H1 (cell line): ENCODE results near the gene WDR37. TPM values are rescaled to one million over a fixed set of nuclear protein-coding genes. Genes with fewer than 3 reads are reported as not detected.

Experiments used
- CTCF ChIA-PET: fragments of 300-600 bp; sonication (Branson Sonifier 250); formaldehyde crosslinking; loops from one replicate; lab custom pipeline; 2021; ENCODE audit not compliant: partially characterized antibody; lab: Charles Lee
- POLR2A ChIA-PET: fragments of 300-600 bp; sonication (Branson Sonifier 250); formaldehyde crosslinking; loops from one replicate; lab custom pipeline; 2021; ENCODE audit warnings: inconsistent platforms; ENCODE audit not compliant: partially characterized antibody; lab: Charles Lee
- DNase-seq, 2 experiments: peaks; one replicate each; pipeline versions ENCODE4 v3.0.0 to v3.0.0-alpha.2; 2010 to 2022; ENCODE audit warnings: low spot score in 2 of 2, low read depth in 1 of 2, mixed read lengths in 1 of 2
- FAIRE-seq: peaks from 2 replicates; lab custom pipeline; 2011; peaks lifted over from hg19 to GRCh38; lab: Jason Lieb, UNC
- H2AFZ ChIP-seq: 2 replicates; pipeline ENCODE4 v1.8.1; 2012; ENCODE audit warnings: low read length, inconsistent platforms
- H2AK5ac ChIP-seq: 2 replicates; pipeline ENCODE4 v1.6.1; 2013; ENCODE audit warnings: low read depth, low read length
- H2BK120ac ChIP-seq: replicated peaks from 2 replicates; pipeline ENCODE3; 2013; ENCODE audit warnings: low read depth, low read length, inconsistent platforms
- H2BK12ac ChIP-seq: 2 replicates; pipeline ENCODE4 v1.6.1; 2013; ENCODE audit warnings: low read depth, low read length
- H2BK15ac ChIP-seq: 2 replicates; pipeline ENCODE4 v1.6.1; 2013; ENCODE audit warnings: low read length
- H2BK20ac ChIP-seq: 2 replicates; pipeline ENCODE4 v1.6.1; 2013; ENCODE audit warnings: low read length
- H2BK5ac ChIP-seq: 2 replicates; pipeline ENCODE4 v1.6.1; 2013; ENCODE audit warnings: low read depth, low read length
- H3K14ac ChIP-seq: 2 replicates; pipeline ENCODE4 v1.6.1; 2013; ENCODE audit warnings: inconsistent platforms; ENCODE audit not compliant: insufficient read length
- H3K18ac ChIP-seq: 2 replicates; pipeline ENCODE4 v1.6.1; 2013; ENCODE audit warnings: low read length; ENCODE audit errors: extremely low read depth
- H3K23ac ChIP-seq: 2 replicates; pipeline ENCODE4 v1.6.1; 2013; ENCODE audit warnings: inconsistent platforms; ENCODE audit not compliant: insufficient read length
- H3K23me2 ChIP-seq: 2 replicates; pipeline ENCODE4 v1.6.1; 2013; ENCODE audit warnings: low read depth, low read length
- H3K27ac ChIP-seq: 2 replicates; pipeline ENCODE4 v1.6.1; 2011; ENCODE audit warnings: low read depth, low read length, inconsistent platforms
- H3K27me3 ChIP-seq, 4 experiments: replicated peaks in 1 of 4; 1 replicate in 1 of 4; 2 replicates in 3 of 4; pipeline versions ENCODE4 v1.6.1 to v1.8.1; 2011 to 2013; ENCODE audit warnings: low read length in 3 of 4, mild to moderate bottlenecking in 3 of 4, inconsistent platforms in 2 of 4, mixed read lengths in 2 of 4, moderate library complexity in 1 of 4; ENCODE audit not compliant: control insufficient read depth in 3 of 4, insufficient read depth in 3 of 4; ENCODE audit errors: extremely low read depth in 1 of 4
- H3K36me3 ChIP-seq, 4 experiments: 2 replicates each; pipeline versions ENCODE4 v1.6.1 to v1.8.1; 2011 to 2013; ENCODE audit warnings: mild to moderate bottlenecking in 4 of 4, low read length in 3 of 4, moderate library complexity in 2 of 4, control low read depth in 1 of 4, inconsistent platforms in 1 of 4; ENCODE audit not compliant: insufficient read depth in 4 of 4, control insufficient read depth in 2 of 4
- H3K4ac ChIP-seq: replicated peaks from 2 replicates; pipeline ENCODE3; 2013; ENCODE audit warnings: low read length, low read depth, mixed read lengths, inconsistent platforms; ENCODE audit not compliant: insufficient read length
- H3K4me1 ChIP-seq, 4 experiments: replicated peaks in 1 of 4; 1 replicate in 1 of 4; 2 replicates in 3 of 4; pipeline versions ENCODE4 v1.6.1 to v1.8.1; 2011 to 2013; ENCODE audit warnings: low read length in 3 of 4, inconsistent platforms in 2 of 4, mixed read lengths in 1 of 4; ENCODE audit not compliant: insufficient read depth in 4 of 4, control insufficient read depth in 3 of 4
- H3K4me2 ChIP-seq, 2 experiments: 2 replicates each; pipeline versions ENCODE4 v1.6.1 to v1.8.1; 2011 to 2013; ENCODE audit warnings: low read depth in 2 of 2, low read length in 2 of 2, control low read depth in 1 of 2, inconsistent platforms in 1 of 2, mild to moderate bottlenecking in 1 of 2; ENCODE audit not compliant: insufficient read depth in 1 of 2
- H3K4me3 ChIP-seq, 4 experiments: fragments of 200-600, 300-600 bp in 1 of 4; sonication (generic), shearing (Covaris generic), sonication (Bioruptor Twin) in 1 of 4; 2 replicates each; pipeline versions ENCODE4 v1.5.1 to v1.8.1; 2011 to 2016; ENCODE audit warnings: low read length in 4 of 4, low read depth in 3 of 4, control low read depth in 2 of 4, inconsistent platforms in 2 of 4, mild to moderate bottlenecking in 2 of 4, mixed read lengths in 1 of 4, moderate library complexity in 1 of 4; ENCODE audit not compliant: insufficient read depth in 2 of 4; ENCODE audit errors: extremely low read depth in 1 of 4
- H3K56ac ChIP-seq: replicated peaks from 2 replicates; pipeline ENCODE3; 2013; ENCODE audit warnings: low read depth, mild to moderate bottlenecking, mixed read lengths, low read length, inconsistent platforms; ENCODE audit not compliant: insufficient read length
- H3K79me1 ChIP-seq: 2 replicates; pipeline ENCODE4 v1.6.1; 2013; ENCODE audit warnings: low read depth, low read length, control low read depth
- H3K79me2 ChIP-seq, 2 experiments: 2 replicates each; pipeline versions ENCODE4 v1.6.1 to v1.8.1; 2012 to 2013; ENCODE audit warnings: low read length in 2 of 2, mild to moderate bottlenecking in 2 of 2, inconsistent platforms in 1 of 2; ENCODE audit not compliant: insufficient read depth in 2 of 2, control insufficient read depth in 1 of 2
- H3K9ac ChIP-seq, 4 experiments: replicated peaks in 1 of 4; 1 replicate in 1 of 4; 2 replicates in 3 of 4; pipeline versions ENCODE4 v1.6.1 to v1.8.1; 2011 to 2013; ENCODE audit warnings: low read depth in 3 of 4, low read length in 3 of 4, control low read depth in 2 of 4, mild to moderate bottlenecking in 2 of 4, moderate library complexity in 2 of 4, inconsistent platforms in 1 of 4; ENCODE audit errors: extremely low read depth in 1 of 4
- H3K9me3 ChIP-seq, 2 experiments: 2 replicates each; pipeline versions ENCODE4 v1.6.1 to v1.8.1; 2012 to 2013; ENCODE audit warnings: mild to moderate bottlenecking in 2 of 2, moderate library complexity in 2 of 2, control low read depth in 1 of 2, inconsistent platforms in 1 of 2, low read depth in 1 of 2, low read length in 1 of 2, mixed read lengths in 1 of 2; ENCODE audit not compliant: insufficient read depth in 2 of 2
- H4K20me1 ChIP-seq, 2 experiments: replicated peaks in 1 of 2; 2 replicates each; pipeline versions ENCODE3 to v1.8.1; 2011 to 2013; ENCODE audit warnings: inconsistent platforms in 2 of 2, low read length in 2 of 2, mild to moderate bottlenecking in 1 of 2; ENCODE audit not compliant: insufficient read depth in 2 of 2, control insufficient read depth in 1 of 2
- H4K5ac ChIP-seq: 2 replicates; pipeline ENCODE4 v1.6.1; 2013; ENCODE audit warnings: low read length, low read depth, mixed read lengths, inconsistent platforms; ENCODE audit not compliant: insufficient read length
- H4K8ac ChIP-seq: 2 replicates; pipeline ENCODE4 v1.8.0; 2013; ENCODE audit warnings: mild to moderate bottlenecking, moderate library complexity, low read length, inconsistent platforms; ENCODE audit not compliant: insufficient read depth; ENCODE audit errors: extremely low read depth
- H4K91ac ChIP-seq: replicated peaks from 2 replicates; pipeline ENCODE3; 2013; ENCODE audit warnings: low read length, mixed read lengths, inconsistent platforms; ENCODE audit not compliant: insufficient read length
- BACH1 ChIP-seq: IDR thresholded peaks from 2 replicates; pipeline ENCODE4 v1.6.1; 2012; ENCODE audit warnings: low read length, improper control_type of control experiment
- CEBPB ChIP-seq: IDR thresholded peaks from 2 replicates; pipeline ENCODE4 v1.6.1; 2012; ENCODE audit warnings: low read depth, low read length
- CHD1 ChIP-seq: IDR thresholded peaks from 2 replicates; pipeline ENCODE4 v1.6.1; 2012; ENCODE audit warnings: low read depth, low read length, improper control_type of control experiment
- EP300 ChIP-seq, 2 experiments: IDR thresholded peaks; 1 replicate in 1 of 2; 2 replicates in 1 of 2; pipeline ENCODE4 v1.6.1; 2011 to 2012; ENCODE audit warnings: low read depth in 2 of 2, low read length in 2 of 2, mild to moderate bottlenecking in 2 of 2, borderline replicate concordance in 1 of 2, inconsistent platforms in 1 of 2, moderate library complexity in 1 of 2
- HDAC6 ChIP-seq: IDR thresholded peaks from one replicate; pipeline ENCODE4 v1.7.1; 2012; ENCODE audit warnings: low read depth, mild to moderate bottlenecking, inconsistent platforms, low read length, moderate library complexity
- JUND ChIP-seq: IDR thresholded peaks from 2 replicates; pipeline ENCODE4 v1.6.1; 2011; ENCODE audit warnings: mild to moderate bottlenecking, improper control_type of control experiment, low read length
- KDM1A ChIP-seq: fragments of 200-600, 300-600 bp; sonication (generic); IDR thresholded peaks from 2 replicates; pipeline ENCODE4 v1.7.1; 2016; ENCODE audit warnings: mild to moderate bottlenecking, low read length, borderline replicate concordance
- NANOG ChIP-seq: IDR thresholded peaks from 2 replicates; pipeline ENCODE4 v1.6.1; 2011; ENCODE audit warnings: low read length, low read depth, mild to moderate bottlenecking, inconsistent platforms; ENCODE audit not compliant: insufficient read depth, poor library complexity, severe bottlenecking
- TBP ChIP-seq: IDR thresholded peaks from 2 replicates; pipeline ENCODE4 v1.6.1; 2011; ENCODE audit warnings: low read depth, low read length, improper control_type of control experiment
- WGBS, 2 experiments: shearing (Covaris generic) in 1 of 2; methylation state at CpG; one replicate each; pipeline versions ENCODE4 v1.1.6 to v1.1.7; 2013 to 2015; ENCODE audit warnings: low lambda C conversion rate in 2 of 2, mixed read lengths in 2 of 2, inconsistent platforms in 1 of 2, low coverage in 1 of 2, missing lambda C conversion rate in 1 of 2; ENCODE audit not compliant: insufficient replicate concordance in 2 of 2, insufficient coverage in 1 of 2, insufficient read length in 1 of 2; ENCODE audit errors: extremely low coverage in 1 of 2, missing lambda C conversion rate in 1 of 2; 5-methylcytosine and 5-hydroxymethylcytosine counted together
- polyA plus RNA-seq, 7 experiments: library from polyadenylated mRNA; depleted of rRNA in 3 of 7; stranded (reverse) in 5 of 7; unstranded in 2 of 7; fragments of >200 nt in 5 of 7; fragments of 200-250 nt in 2 of 7; gene quantifications; 1 replicate in 5 of 7; 2 replicates in 1 of 7; 4 replicates in 1 of 7; pipeline versions ENCODE4 v1.2.1 to v1.2.3, GENCODE V29; 2011 to 2013; ENCODE audit warnings: missing spikeins in 2 of 7, mixed read lengths in 2 of 7
- total RNA-seq: library from RNA; stranded (reverse); fragmentation: NEBNext Ultra II Directional; extraction: Animal tissue kit (Norgen Biotek cat#: 25700); gene quantifications from 2 replicates; pipeline ENCODE4 v1.2.1, GENCODE V29; 2021

WDR37 gene
- total and polyA plus RNA-seq, 2 of the 8 experiments (the other 6 are each of a cell fraction or from before 2014, with no cell fraction given), result 9.6 to 12.0 TPM

- no peaks in the 10 kb centered on the region; a peak in 1 of 4 replicates for H3K9me3 ChIP-seq
- H3K79me1 ChIP-seq, result no peaks in the 10 kb centered on the region
- no peak overlapping the region for H2BK5ac ChIP-seq
- H2BK12ac ChIP-seq, result no peak overlapping the region
- no peak overlapping the region for H4K8ac ChIP-seq
- no peaks in the 10 kb centered on the region; a peak in 2 of 7 replicates for H3K4me1 ChIP-seq
- no peaks in the 10 kb centered on the region for H3K27me3 ChIP-seq
- peaks cover 2% of the 10 kb centered on the region; the same call in 1 of the 2 replicates for H3K23me2 ChIP-seq
- H3K4me2 ChIP-seq, result no peak overlapping the region
- no peak overlapping the region for H3K18ac ChIP-seq
- ChIA-PET POLR2A (no interaction called here), CTCF (interaction anchor here (1.0 to 1.4 kb wide), 3 partner anchors 18 to 241 kb away, joined by 3 read pairs; no protein-coding TSS in a partner anchor)
- H3K4me3 ChIP-seq, result no peak overlapping the region
- no peaks in the 10 kb centered on the region for H4K20me1 ChIP-seq
- H2AFZ ChIP-seq, result no peak overlapping the region
- no peak overlapping the region for H2BK15ac ChIP-seq
- no peak overlapping the region for H2AK5ac ChIP-seq
- no peak overlapping the region for H2BK120ac ChIP-seq
- no peaks in the 10 kb centered on the region for H3K79me2 ChIP-seq
- no peak overlapping the region for H3K14ac ChIP-seq
- no peak overlapping the region for H3K27ac ChIP-seq
- no peak overlapping the region for H3K56ac ChIP-seq
- no peak overlapping the region for H4K5ac ChIP-seq
- H4K91ac ChIP-seq, result no peak overlapping the region
- H3K23ac ChIP-seq, result no peak overlapping the region
- H3K9ac ChIP-seq, result no peak overlapping the region
- FAIRE-seq (no peak), DNase-seq (no peak)
- TF ChIP-seq HDAC6, result no peak
- TF ChIP-seq NANOG, result no peak
- TF ChIP-seq BACH1, result no peak
- TF ChIP-seq TBP, result no peak
- no peak for TF ChIP-seq CEBPB
- no peak for TF ChIP-seq JUND
- no peak for TF ChIP-seq KDM1A
- TF ChIP-seq CHD1, result no peak
- TF ChIP-seq EP300 (IDR thresholded peaks at IDR 0.05; ENCODE audit: borderline replicate concordance in 1 of 2, low read depth in 2 of 2, low read length in 2 of 2), result no peak
- 90% methylated on average over 2 of the region's 2 CpGs; no CpG with 5 or more reads in 1 of the 2 experiments for WGBS, 2 experiments
- no peak overlapping the region for H2BK20ac ChIP-seq
- H3K4ac ChIP-seq, result no peak overlapping the region
- H3K36me3 ChIP-seq, result peaks cover 6 to 31% (median 9%) of the 10 kb centered on the region in 4 experiments; a peak in 6 of 8 replicates
Observed at GRCh38 chr10:1128115-1128514, 71.9 kb downstream of the WDR37 start.
